Stimulated activated effector memory CD8-positive, alpha-beta T cell treated with anti-CD3 and anti-CD28 coated beads, Interleukin-12 subunit alpha, Interleukin-12 subunit beta, amount 100 ng/mL, for 72 hours (primary cell): ENCODE results near the gene PRSS27.
"Not testable (repeated sequence)": the region's sequence is repeated elsewhere in the genome, so short reads cannot be mapped to it uniquely, and the experiment has no call there.

ENCODE experiments used
- ATAC-seq: fragments of 150-1000 bp; cut with Tn5 transposase; 2 replicates; pipeline ENCODE4 v1.10.0; 2021
- DNase-seq, 2 donors: peaks; one replicate each; pipeline ENCODE4 v3.0.0; 2021 to 2022; ENCODE audit warnings: low spot score in 2 of 2
- H3K27ac Mint-ChIP-seq: one replicate; pipeline ENCODE4 v1.8.0; 2022; ENCODE audit warnings: mild to moderate bottlenecking, mixed read lengths
- H3K36me3 Mint-ChIP-seq: one replicate; pipeline ENCODE4 v1.8.0; 2022; ENCODE audit warnings: mild to moderate bottlenecking, mixed read lengths
- H3K4me1 Mint-ChIP-seq: one replicate; pipeline ENCODE4 v1.8.0; 2022; ENCODE audit warnings: mixed read lengths
- H3K4me3 Mint-ChIP-seq: one replicate; pipeline ENCODE4 v1.8.0; 2022; ENCODE audit warnings: mild to moderate bottlenecking, mixed read lengths
- H3K9me3 Mint-ChIP-seq: one replicate; pipeline ENCODE4 v1.8.0; 2022; ENCODE audit warnings: mixed read lengths

The PRSS27 gene

DNA sequence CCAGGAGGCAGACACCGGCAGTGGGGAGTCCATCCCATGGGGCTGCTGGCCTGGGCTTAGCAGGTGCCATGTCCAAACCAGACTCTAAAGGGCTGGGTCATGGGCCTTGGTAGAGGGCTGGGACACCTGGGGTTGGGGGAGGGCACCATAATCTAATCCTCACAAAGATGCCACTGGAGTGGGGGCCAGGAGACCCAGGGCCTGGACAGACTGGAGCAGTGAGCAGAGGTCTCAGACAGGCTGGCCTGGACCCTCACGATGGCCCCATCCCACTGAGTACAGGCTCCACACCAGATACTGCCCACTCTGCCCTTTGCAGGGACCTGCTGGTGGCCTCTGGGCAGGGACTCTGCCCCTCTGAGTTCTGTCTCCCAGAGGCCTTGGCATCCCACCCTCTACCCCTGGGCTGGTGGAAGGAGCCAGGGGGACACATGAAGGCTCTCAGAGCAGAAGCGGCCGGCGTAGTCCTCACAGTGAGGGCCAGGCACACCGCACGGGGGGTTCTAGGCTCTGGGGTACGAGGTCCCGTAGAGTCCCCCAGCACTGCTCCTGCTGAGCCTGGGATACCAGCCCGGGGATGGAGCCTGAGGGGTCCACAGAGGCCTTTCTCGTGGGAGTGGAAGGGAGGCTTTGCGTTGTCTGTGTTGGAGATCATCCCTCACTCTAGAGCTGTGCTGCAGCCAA, 22.4 kb upstream of the PRSS27 start:
- Mint-ChIP-seq H3K9me3 (no peaks in the 10 kb centered on the region), H3K27ac (no peak overlapping the region), H3K4me1 (no peaks in the 10 kb centered on the region), H3K4me3 (no peak overlapping the region), H3K36me3 (no peaks in the 10 kb centered on the region)
- ATAC-seq (no peak), DNase-seq (no peak)

DNA sequence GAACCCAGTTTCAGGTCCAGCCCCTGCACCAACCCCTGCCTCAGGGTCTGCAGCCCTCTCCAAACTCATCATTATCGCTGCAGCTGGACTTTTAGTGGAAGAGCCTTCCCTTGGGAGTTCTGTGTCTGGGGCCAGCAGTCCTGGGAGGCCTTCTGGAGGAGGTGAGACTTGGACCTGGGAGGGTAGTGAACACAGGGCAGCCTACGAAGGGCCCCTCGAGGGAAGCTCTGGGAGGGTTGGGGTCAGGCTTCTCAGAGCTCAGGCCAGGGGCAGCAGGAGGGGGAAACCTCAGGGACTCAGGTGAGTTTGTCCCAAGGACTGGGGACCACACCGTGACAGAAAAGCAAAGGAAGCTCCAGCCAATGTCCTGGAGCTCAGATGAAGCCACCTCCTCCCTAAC, 21.1 kb upstream of the PRSS27 start:
- DNase-seq (no peak), ATAC-seq (no peak)
- H3K4me1 Mint-ChIP-seq: no peaks in the 10 kb centered on the region
- H3K27ac Mint-ChIP-seq: no peak overlapping the region
- no peak overlapping the region for H3K4me3 Mint-ChIP-seq
- H3K9me3 Mint-ChIP-seq: no peaks in the 10 kb centered on the region
- no peaks in the 10 kb centered on the region for H3K36me3 Mint-ChIP-seq

DNA sequence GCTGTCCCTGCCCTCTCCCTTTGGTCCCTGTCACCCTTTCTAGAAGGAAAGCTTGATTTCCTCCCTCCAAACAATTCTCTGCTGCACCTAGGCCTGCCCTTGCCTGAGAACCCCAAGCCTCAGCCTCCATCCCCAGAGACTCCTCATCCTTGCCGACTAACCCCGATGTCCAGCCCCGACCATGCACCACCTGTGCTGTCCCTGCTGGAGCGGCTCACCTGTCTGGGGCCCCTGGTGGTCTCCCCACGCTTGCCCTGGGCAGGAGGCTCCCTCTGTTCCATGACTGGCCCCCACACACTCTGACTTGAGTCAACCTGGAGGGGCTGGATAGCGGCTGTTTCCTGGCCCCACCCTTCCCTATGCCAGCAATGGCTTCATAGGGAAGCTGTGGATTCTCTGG, 20.5 kb upstream of the PRSS27 start:
- H3K4me1 Mint-ChIP-seq: no peaks in the 10 kb centered on the region
- ATAC-seq: no peak
- no peaks in the 10 kb centered on the region for H3K36me3 Mint-ChIP-seq
- no peaks in the 10 kb centered on the region for H3K9me3 Mint-ChIP-seq
- no peak for DNase-seq
- H3K27ac Mint-ChIP-seq: peak overlapping the region; percentile 63
- H3K4me3 Mint-ChIP-seq: no peak overlapping the region

DNA sequence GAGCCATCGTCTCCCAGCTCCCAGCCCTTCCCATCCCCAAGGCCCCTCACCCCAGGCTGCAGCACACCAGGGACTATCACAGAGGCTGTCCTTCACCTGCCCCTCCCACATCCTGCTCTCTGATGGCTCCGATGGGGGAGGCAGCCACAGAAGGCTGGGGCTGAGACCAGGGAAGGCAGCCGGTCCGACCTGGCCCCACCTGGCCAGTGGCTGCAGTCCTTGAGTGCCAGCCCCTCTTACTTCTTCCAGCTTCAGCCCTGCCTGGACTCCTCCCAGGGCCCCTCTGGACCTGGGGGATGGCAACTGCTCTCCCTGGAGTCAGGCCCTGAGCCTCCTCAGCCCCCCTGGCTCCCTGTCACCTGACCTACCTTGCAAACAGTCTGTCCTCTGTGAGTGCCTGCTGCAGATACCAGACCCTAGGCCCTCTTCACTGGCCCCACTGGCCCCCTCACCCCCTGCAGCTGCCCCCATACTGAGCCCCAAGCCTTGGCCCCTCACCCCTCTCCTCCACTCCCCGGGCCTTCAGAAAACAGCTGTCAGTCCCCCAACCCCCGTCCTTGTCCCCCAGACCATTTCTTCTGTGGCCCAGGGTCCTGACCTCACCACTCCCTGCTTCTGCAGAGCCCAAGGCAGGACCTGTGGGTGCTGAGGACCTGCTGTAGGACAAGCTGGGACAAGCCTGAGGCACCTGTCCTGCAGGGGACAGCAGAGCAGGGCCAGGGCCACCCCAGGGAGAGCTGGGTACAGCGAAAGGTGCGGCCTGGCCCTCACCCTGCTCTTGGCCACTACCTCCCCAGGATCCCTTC, 19.8 kb upstream of the PRSS27 start:
- no peak for DNase-seq

DNA sequence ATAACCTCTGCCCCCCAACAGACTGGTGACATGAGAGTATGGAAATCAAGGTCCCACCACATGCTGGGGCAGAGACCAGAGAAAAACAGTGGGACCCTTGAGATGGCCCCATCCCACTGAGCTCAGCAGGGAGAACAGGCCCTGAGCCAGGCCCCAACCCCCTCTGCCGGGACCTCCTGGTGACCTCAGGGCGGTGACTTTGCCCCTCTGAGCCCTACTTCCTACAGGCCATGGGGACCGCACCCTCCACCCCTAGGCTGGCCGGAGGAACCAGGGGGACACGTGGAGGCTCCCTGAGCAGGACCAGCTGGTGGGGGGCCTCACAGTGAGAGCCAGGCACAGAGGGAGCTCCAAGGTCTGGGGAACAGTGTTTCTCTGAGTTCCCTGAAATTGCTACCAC, 18.6 kb upstream of the PRSS27 start:
- H3K4me3 Mint-ChIP-seq: no peak overlapping the region
- H3K4me1 Mint-ChIP-seq: no peaks in the 10 kb centered on the region
- DNase-seq: no peak
- ATAC-seq: no peak
- H3K9me3 Mint-ChIP-seq: no peaks in the 10 kb centered on the region
- peak overlapping the region; percentile 16 for H3K27ac Mint-ChIP-seq
- no peaks in the 10 kb centered on the region for H3K36me3 Mint-ChIP-seq

More for the DNA sequence above, 19.8 kb upstream of the PRSS27 start:
- Mint-ChIP-seq H3K9me3 (no peaks in the 10 kb centered on the region), H3K4me3 (no peak overlapping the region), H3K27ac (peak overlapping the region; percentile 63), H3K36me3 (no peaks in the 10 kb centered on the region), H3K4me1 (no peaks in the 10 kb centered on the region)
- no peak for ATAC-seq

DNA sequence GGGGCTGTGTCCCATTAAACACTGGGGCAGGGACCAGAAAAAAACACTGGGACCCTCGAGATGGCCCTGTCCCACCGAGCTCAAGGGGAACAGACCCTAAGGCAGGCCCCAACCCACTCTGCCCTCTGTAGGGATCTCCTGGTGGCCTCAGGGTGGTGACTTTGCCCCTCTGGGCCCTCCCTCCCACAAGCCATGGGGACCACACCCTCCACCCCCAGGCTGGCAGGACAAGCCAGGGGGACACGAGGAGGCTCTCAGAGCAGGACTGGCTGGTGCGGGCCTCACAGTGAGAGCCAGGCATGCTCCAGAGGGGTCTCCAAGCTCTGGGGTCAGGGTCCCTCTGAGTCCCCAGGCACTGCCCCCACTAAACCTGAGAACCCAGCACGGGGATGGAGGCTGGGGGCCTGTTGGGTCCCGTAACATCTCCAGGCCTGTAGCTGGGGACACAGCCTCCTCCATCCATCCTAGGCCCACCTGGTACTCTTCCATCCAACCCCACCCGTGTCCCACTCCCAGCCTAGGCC, 17.9 kb upstream of the PRSS27 start:
- DNase-seq (no peak), ATAC-seq (no peak)
- Mint-ChIP-seq H3K4me3 (no peak overlapping the region), H3K36me3 (no peaks in the 10 kb centered on the region), H3K9me3 (no peaks in the 10 kb centered on the region), H3K27ac (peak overlapping the region; percentile 16), H3K4me1 (no peaks in the 10 kb centered on the region)

DNA sequence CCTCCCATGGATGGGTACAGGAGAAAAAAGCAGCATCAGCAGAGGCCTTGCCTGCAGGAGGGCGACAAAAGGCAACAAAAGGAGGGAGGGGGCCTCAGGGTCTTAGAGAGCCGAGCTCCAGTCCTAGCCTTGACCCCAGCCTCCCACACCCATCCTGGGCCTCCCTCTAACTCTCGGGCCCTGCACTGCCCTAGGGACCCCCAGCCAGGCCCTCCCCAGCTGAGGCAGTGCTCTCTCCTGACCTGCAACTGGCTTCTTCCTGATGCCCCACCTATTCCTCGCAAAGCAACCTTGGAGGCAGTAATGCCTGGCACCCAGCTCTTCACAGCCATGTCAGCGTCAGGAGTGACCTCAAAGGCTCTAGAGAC, 17.2 kb upstream of the PRSS27 start:
- Mint-ChIP-seq H3K27ac (no peak overlapping the region), H3K4me3 (no peak overlapping the region), H3K4me1 (no peaks in the 10 kb centered on the region), H3K36me3 (no peaks in the 10 kb centered on the region), H3K9me3 (no peaks in the 10 kb centered on the region)
- DNase-seq: no peak
- no peak for ATAC-seq

DNA sequence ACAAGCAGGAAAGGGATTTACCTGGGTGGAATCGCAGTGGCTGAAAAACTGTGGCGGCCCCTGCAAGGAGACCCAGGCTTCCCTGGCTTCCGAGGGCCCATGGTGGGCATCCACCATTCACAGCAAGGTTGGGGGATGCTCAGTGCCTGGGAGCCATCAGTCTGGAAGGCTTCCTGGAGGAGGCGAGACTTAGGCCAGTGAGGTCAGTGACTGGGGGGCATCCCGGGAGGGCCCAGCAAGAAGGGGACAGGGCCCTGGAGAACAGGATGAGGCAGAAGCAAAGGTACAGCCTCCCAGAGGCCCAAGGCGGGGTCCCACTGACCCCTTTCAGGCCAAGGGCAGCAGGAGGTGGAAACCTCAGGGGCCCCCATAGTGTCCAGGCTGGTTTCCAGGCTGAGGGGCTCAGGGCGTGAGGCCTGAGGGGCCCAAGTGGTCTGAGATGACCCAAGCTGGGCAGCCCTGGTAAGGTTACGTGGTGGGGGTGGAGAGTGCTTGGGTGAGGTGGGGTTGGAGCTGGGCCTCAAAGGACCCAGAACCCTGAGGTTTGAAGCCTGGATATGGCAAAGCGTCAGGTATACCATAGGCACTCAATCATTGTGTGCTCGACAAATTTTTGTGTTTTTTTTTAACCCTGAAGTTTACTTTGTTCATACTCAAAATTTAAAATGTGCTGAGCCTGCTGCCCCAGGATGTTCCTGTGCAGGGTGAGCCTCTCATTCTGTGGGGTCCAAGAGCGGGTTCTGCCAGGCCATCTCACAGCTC, 16.6 kb upstream of the PRSS27 start:
- H3K36me3 Mint-ChIP-seq: no peaks in the 10 kb centered on the region
- DNase-seq: no peak
- H3K9me3 Mint-ChIP-seq: no peaks in the 10 kb centered on the region
- H3K27ac Mint-ChIP-seq: peak overlapping the region; percentile 64
- no peak for ATAC-seq
- no peak overlapping the region for H3K4me3 Mint-ChIP-seq
- H3K4me1 Mint-ChIP-seq: no peaks in the 10 kb centered on the region

DNA sequence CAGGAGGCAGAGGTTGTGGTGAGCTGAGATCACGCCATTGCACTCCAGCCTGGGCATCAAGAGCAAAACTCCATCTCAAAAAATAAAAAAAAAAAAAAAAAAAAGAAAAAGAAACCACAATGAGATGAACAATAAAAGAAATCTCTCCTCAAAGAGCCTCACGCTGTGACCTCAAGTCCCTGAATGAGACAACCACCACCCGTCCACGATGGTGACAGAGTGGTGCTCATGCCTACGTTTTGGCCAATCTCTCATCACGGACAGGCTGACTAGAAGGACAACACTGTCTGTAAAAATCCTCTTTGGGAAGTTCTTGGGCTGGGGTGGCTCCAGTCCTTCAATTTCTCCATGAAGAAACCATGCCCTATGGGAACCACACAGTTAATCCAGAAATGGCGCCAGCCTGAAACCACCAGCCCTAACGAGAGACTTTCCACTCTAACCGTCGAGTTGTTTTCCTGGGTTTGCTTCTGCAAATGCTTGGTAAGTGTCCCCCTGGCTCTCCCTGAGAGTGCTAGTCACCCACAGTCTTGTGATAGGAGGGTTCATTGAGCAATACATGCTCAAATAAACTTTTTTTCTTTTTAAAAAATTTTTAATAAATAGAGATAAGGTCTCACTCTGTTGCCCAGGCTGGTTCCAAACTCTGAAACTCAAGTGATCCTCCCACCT, 15.0 kb upstream of the PRSS27 start:
- H3K4me1 Mint-ChIP-seq: no peaks in the 10 kb centered on the region
- no peak overlapping the region for H3K27ac Mint-ChIP-seq
- no peaks in the 10 kb centered on the region for H3K36me3 Mint-ChIP-seq
- H3K9me3 Mint-ChIP-seq: no peaks in the 10 kb centered on the region
- ATAC-seq (peak; percentile 44), DNase-seq (no peak)
- no peak overlapping the region for H3K4me3 Mint-ChIP-seq

DNA sequence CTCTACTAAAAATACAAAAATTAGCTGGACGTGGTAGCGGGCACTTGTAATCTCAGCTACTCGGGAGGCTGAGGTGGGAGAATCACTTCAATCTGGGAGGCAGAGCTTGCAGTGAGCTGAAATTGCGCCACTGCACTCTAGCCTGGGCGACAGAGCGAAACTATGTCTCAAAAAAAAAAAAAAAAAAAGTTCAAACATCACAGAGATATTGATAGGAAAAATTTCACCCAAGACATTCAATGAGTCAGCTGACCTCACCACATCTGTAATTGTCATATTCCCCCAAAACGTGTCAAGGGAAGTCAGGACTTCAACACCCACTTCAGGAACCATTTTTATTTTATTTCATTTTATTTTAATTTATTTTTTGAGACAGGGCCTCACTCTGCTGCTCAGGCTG, 8.0 kb upstream of the PRSS27 start:
- Mint-ChIP-seq H3K4me3 (no peak overlapping the region), H3K9me3 (no peaks in the 10 kb centered on the region), H3K4me1 (no peaks in the 10 kb centered on the region), H3K36me3 (no peaks in the 10 kb centered on the region), H3K27ac (no peak overlapping the region)
- DNase-seq (no peak), ATAC-seq (no peak)

DNA sequence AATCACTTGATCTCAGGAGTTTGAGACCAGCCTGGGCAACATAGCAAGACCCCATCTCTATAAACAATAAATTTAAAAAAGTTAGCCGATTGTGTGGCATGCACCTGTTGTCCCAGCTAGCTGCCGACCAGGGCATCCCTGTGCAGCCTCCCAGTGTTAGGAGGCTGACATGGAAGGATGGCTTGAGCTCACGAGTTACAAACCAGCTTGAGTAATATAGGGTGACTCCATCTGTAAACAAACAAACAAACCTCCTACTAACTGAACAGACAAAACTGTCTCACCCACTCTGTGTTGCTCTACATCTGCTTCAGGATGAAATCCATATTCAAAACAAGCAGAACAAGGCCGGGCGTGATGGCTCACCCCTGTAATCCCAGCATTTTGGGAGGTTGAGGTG, 6.9 kb upstream of the PRSS27 start:
- H3K4me3 Mint-ChIP-seq: no peak overlapping the region
- H3K27ac Mint-ChIP-seq: no peak overlapping the region
- no peaks in the 10 kb centered on the region for H3K36me3 Mint-ChIP-seq
- DNase-seq (no peak), ATAC-seq (no peak)
- H3K4me1 Mint-ChIP-seq: no peaks in the 10 kb centered on the region
- H3K9me3 Mint-ChIP-seq: no peaks in the 10 kb centered on the region

DNA sequence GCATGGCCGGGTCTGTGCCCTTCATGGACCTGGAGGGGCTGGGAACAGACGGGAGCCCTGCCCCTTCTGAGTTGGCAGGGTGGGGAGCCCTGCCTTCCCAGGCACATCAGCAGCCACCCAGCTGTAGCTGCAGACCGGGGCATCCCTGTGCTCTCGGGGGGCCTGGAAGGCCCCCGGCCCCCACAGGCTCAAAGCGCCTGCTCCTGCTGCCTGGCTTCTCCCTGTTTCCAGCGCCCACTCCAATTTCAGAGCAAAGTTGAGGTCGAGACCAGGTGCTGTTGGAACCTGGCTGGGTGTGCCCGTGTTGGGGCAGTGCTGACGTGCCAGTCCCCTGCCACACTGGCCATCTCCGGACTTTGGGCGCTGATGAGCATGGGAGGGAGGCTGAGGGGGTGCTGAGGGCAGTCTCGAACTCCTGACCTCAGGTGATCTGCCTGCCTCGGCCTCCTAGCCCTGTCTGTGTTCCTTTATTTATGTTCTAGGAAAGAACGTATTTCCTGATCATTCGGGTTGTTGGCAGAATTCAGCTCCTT, 4.9 kb upstream of the PRSS27 start:
- H3K9me3 Mint-ChIP-seq: no peaks in the 10 kb centered on the region
- H3K27ac Mint-ChIP-seq: no peak overlapping the region
- no peaks in the 10 kb centered on the region for H3K4me1 Mint-ChIP-seq
- ATAC-seq (no peak), DNase-seq (no peak)
- H3K4me3 Mint-ChIP-seq: no peak overlapping the region
- no peaks in the 10 kb centered on the region for H3K36me3 Mint-ChIP-seq

DNA sequence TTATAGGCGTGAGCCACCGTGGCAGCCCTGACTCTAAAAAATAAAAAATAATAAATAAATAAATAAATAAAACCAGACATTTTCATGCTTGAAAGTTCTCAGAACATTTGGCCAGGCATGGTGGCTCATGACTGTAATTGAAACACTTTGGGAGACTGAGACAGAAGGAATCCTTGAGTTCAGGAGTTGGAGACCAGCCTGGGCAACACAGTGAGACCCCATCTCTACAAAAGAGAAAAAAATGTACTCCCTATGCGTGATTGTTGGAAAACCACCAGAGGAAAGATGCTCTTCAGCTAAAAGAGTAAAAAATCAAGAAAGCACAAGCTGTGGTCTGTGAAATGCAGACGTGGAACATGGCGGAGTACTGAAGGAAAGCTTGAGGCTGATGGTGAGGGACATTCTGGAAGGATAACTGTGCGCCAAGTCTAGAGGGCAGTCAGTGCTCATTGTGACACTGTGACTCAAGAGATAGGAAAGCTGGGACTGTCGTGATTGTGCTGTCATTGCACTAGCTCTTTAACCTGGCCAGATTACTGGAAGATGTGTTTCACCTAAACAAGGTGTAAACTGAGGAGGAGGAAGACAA, 4.2 kb upstream of the PRSS27 start:
- Mint-ChIP-seq H3K27ac (no peak overlapping the region), H3K36me3 (no peaks in the 10 kb centered on the region), H3K4me1 (no peaks in the 10 kb centered on the region), H3K9me3 (no peaks in the 10 kb centered on the region), H3K4me3 (no peak overlapping the region)
- ATAC-seq (no peak), DNase-seq (no peak)

DNA sequence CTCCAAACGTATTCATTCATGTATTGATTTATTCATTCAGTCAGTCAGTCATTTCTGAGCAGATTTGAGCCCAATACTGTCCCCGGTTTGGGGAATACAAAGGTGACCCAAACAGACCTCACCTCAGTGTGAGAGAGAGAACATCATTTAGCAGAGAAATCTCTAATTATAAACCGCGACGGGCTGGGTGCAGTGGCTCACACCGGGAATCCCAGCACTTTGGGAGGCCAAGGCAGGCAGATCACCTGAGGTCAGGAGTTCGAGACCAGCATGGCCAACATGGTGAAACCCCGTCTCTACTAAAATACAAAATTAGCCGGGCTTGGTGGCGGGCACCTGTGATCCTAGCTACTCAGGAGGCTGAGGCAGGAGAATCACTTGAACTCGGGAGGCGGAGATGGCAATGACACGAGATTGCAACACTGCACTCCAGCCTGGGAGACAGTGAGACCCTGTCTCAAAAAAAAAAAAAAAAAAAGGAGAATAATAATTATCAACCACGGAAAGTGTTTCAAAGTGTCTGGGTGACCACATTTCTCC, 1.7 kb upstream of the PRSS27 start:
- ATAC-seq, DNase-seq, H3K36me3 Mint-ChIP-seq, H3K4me1 Mint-ChIP-seq, H3K9me3 Mint-ChIP-seq: not testable (repeated sequence)
- Mint-ChIP-seq H3K4me3 (peak overlapping the region; percentile 69), H3K27ac (peak overlapping the region; percentile 63)
